ENCODE data around the gene ADAM12.

The ADAM12 gene

DNA sequence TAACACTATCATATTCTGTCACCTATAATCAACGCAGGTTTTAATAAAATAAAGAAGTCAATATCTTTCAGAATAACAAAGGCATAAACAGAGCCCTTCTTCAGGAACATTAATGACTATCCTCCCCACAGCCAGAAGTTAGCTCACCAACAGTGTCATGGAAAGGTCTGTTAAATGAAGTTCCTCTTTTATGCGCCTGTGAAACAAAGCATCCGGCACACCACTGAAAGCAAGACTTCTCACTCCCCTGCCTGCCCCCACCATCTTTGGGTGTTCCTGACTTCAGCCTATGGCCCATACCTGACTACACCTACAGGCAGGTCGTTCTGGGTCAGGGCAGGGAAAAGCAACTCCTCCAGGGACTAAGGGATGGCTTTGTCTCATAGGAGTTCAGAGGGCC, 286.5 kb downstream of the ADAM12 start:
- H3K4me1 ChIP-seq (ENCODE audit: control insufficient read depth, low read length) = no peaks in the 10 kb centered on the region
- no peaks in the 10 kb centered on the region for H3K36me3 ChIP-seq (ENCODE audit: control insufficient read depth, low read length)
- no peaks in the 10 kb centered on the region for H3K9me3 ChIP-seq (ENCODE audit: control insufficient read depth, insufficient read depth, low read length)
- no peak overlapping the region for H3K4me3 ChIP-seq (ENCODE audit: low read length)
- no peaks in the 10 kb centered on the region for H4K20me1 ChIP-seq (ENCODE audit: control insufficient read depth, insufficient read depth, low read depth, low read length)
- no peak for TF ChIP-seq CTCF (IDR thresholded peaks at IDR 0.05; ENCODE audit: low read depth, low read length, poor library complexity, severe bottlenecking)
- TF ChIP-seq EZH2phosphoT487 (IDR thresholded peaks at IDR 0.05; ENCODE audit: borderline replicate concordance, low read length) = no peak
- H3F3A ChIP-seq (ENCODE audit: control insufficient read depth, insufficient read depth) = no peaks in the 10 kb centered on the region
- H3K9me2 ChIP-seq (replicated peaks; ENCODE audit: control insufficient read depth, low read length) = no peaks in the 10 kb centered on the region
- no peak overlapping the region for H3K27ac ChIP-seq (ENCODE audit: low read depth, low read length)
- H3K79me2 ChIP-seq (ENCODE audit: control insufficient read depth, low read length) = no peaks in the 10 kb centered on the region
- no peaks in the 10 kb centered on the region for H3K27me3 ChIP-seq (ENCODE audit: control insufficient read depth, low read length)
- H3K4me2 ChIP-seq (ENCODE audit: low read length) = no peak overlapping the region

DNA sequence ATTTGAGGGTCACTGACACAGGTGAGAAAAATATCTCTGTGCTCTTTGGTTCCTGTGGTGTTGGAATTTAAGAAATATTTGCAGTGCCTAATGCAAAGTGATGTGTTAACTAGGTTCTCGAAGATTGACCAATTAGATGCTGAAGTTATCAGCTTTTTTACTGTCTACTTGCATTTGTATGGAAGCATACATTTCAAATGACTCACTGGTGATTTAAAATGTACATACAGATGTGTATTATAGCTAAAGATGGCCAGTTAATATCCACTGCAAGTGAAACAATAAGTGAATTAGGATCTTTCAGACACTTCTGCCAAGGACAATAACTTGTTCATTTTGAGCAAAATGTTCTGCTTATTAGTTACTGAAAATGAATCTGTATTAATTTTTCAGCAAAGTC, 287.0 kb downstream of the ADAM12 start:
- Histone ChIP-seq H3K9me3 (ENCODE audit: control insufficient read depth, insufficient read depth, low read length) (no peaks in the 10 kb centered on the region), H3K4me1 (ENCODE audit: control insufficient read depth, low read length) (no peaks in the 10 kb centered on the region), H3K27ac (ENCODE audit: low read depth, low read length) (no peak overlapping the region), H3K4me3 (ENCODE audit: low read length) (no peak overlapping the region), H3K9me2 (replicated peaks; ENCODE audit: control insufficient read depth, low read length) (no peaks in the 10 kb centered on the region), H4K20me1 (ENCODE audit: control insufficient read depth, insufficient read depth, low read depth, low read length) (no peaks in the 10 kb centered on the region), H3F3A (ENCODE audit: control insufficient read depth, insufficient read depth) (no peaks in the 10 kb centered on the region), H3K79me2 (ENCODE audit: control insufficient read depth, low read length) (no peaks in the 10 kb centered on the region), H3K27me3 (ENCODE audit: control insufficient read depth, low read length) (no peaks in the 10 kb centered on the region), H3K36me3 (ENCODE audit: control insufficient read depth, low read length) (no peaks in the 10 kb centered on the region), H3K4me2 (ENCODE audit: low read length) (no peak overlapping the region)
- TF ChIP-seq CTCF (IDR thresholded peaks at IDR 0.05; ENCODE audit: low read depth, low read length, poor library complexity, severe bottlenecking) (no peak), EZH2phosphoT487 (IDR thresholded peaks at IDR 0.05; ENCODE audit: borderline replicate concordance, low read length) (no peak)

DNA sequence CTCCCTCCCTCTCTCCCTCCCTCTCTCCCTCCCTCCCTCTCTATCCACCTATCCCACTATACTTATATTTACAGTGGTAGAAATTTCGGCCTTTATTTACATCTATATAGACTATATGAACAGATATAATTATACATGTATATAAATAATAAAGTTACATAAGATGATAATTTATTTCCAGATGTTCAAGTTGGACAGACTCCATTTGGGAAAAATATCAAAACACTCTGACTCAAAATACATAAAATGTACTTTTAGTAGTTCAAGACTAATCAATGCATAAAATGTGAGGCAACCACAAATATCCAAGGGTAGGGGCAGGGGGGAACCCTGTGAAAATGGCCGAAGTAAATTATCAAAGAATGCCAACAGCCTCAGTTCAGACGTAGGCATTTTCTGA, 288.9 kb downstream of the ADAM12 start:
- Histone ChIP-seq H3K27me3 (ENCODE audit: control insufficient read depth, low read length) (no peaks in the 10 kb centered on the region), H3K27ac (ENCODE audit: low read depth, low read length) (no peak overlapping the region), H3K79me2 (ENCODE audit: control insufficient read depth, low read length) (no peaks in the 10 kb centered on the region), H3K4me3 (ENCODE audit: low read length) (no peak overlapping the region), H3K4me1 (ENCODE audit: control insufficient read depth, low read length) (no peaks in the 10 kb centered on the region), H4K20me1 (ENCODE audit: control insufficient read depth, insufficient read depth, low read depth, low read length) (no peaks in the 10 kb centered on the region), H3K4me2 (ENCODE audit: low read length) (no peak overlapping the region), H3K9me3 (ENCODE audit: control insufficient read depth, insufficient read depth, low read length) (no peaks in the 10 kb centered on the region), H3K36me3 (ENCODE audit: control insufficient read depth, low read length) (no peaks in the 10 kb centered on the region), H3K9me2 (replicated peaks; ENCODE audit: control insufficient read depth, low read length) (no peaks in the 10 kb centered on the region), H3F3A (ENCODE audit: control insufficient read depth, insufficient read depth) (no peaks in the 10 kb centered on the region)
- TF ChIP-seq CTCF (IDR thresholded peaks at IDR 0.05; ENCODE audit: low read depth, low read length, poor library complexity, severe bottlenecking) (no peak), EZH2phosphoT487 (IDR thresholded peaks at IDR 0.05; ENCODE audit: borderline replicate concordance, low read length) (no peak)

DNA sequence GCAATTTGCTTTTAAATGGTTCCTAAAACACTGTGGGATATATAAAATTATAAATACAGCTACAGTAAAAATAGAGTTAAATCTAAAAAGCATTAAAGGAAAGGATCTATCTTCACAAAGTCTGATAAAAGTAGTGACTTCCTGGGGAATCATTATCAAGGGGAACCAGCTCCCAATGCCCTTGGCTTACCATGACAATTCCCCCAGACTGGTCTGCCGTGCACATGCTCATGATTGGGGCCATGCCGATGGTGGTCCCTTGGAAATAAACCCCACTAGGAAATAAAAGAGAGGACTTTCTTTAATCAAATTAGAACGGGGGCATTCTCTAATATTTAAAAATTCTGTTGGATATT, 290.1 kb downstream of the ADAM12 start:
- Histone ChIP-seq H3K4me1 (ENCODE audit: control insufficient read depth, low read length) (no peaks in the 10 kb centered on the region), H3K27ac (ENCODE audit: low read depth, low read length) (no peak overlapping the region), H3K4me3 (ENCODE audit: low read length) (no peak overlapping the region), H4K20me1 (ENCODE audit: control insufficient read depth, insufficient read depth, low read depth, low read length) (no peaks in the 10 kb centered on the region), H3K9me2 (replicated peaks; ENCODE audit: control insufficient read depth, low read length) (no peaks in the 10 kb centered on the region), H3K27me3 (ENCODE audit: control insufficient read depth, low read length) (no peaks in the 10 kb centered on the region), H3K9me3 (ENCODE audit: control insufficient read depth, insufficient read depth, low read length) (no peaks in the 10 kb centered on the region), H3K36me3 (ENCODE audit: control insufficient read depth, low read length) (no peaks in the 10 kb centered on the region), H3K79me2 (ENCODE audit: control insufficient read depth, low read length) (no peaks in the 10 kb centered on the region), H3K4me2 (ENCODE audit: low read length) (no peak overlapping the region), H3F3A (ENCODE audit: control insufficient read depth, insufficient read depth) (no peaks in the 10 kb centered on the region)
- TF ChIP-seq EZH2phosphoT487 (IDR thresholded peaks at IDR 0.05; ENCODE audit: borderline replicate concordance, low read length) = no peak

All from DOHH2 (cell line).